ENCODE results near the gene SEM1.

- TF ChIP-seq POLR2A (IDR thresholded peaks at IDR 0.05) (no peak), CTCF (IDR thresholded peaks at IDR 0.05) (no peak)
Observed at GRCh38 chr7:96719164-96719563, 9.5 kb upstream of the SEM1 start.

Data from lower leg skin (tissue), 3 donors.